GM19467 (cell line): ENCODE data around the gene HOOK2.
"Not testable (repeated sequence)": the region's sequence is repeated elsewhere in the genome, so short reads cannot be mapped to it uniquely, and the experiment has no call there.

Experiments
- ATAC-seq: cut with Tn5 transposase; IDR thresholded peaks from one replicate; pipeline ENCODE4 v1.9.1; 2021; ENCODE audit warnings: mild to moderate bottlenecking, moderate library complexity; ENCODE audit not compliant: unreplicated experiment

The HOOK2 gene, protein sequence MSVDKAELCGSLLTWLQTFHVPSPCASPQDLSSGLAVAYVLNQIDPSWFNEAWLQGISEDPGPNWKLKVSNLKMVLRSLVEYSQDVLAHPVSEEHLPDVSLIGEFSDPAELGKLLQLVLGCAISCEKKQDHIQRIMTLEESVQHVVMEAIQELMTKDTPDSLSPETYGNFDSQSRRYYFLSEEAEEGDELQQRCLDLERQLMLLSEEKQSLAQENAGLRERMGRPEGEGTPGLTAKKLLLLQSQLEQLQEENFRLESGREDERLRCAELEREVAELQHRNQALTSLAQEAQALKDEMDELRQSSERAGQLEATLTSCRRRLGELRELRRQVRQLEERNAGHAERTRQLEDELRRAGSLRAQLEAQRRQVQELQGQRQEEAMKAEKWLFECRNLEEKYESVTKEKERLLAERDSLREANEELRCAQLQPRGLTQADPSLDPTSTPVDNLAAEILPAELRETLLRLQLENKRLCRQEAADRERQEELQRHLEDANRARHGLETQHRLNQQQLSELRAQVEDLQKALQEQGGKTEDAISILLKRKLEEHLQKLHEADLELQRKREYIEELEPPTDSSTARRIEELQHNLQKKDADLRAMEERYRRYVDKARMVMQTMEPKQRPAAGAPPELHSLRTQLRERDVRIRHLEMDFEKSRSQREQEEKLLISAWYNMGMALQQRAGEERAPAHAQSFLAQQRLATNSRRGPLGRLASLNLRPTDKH

DNA sequence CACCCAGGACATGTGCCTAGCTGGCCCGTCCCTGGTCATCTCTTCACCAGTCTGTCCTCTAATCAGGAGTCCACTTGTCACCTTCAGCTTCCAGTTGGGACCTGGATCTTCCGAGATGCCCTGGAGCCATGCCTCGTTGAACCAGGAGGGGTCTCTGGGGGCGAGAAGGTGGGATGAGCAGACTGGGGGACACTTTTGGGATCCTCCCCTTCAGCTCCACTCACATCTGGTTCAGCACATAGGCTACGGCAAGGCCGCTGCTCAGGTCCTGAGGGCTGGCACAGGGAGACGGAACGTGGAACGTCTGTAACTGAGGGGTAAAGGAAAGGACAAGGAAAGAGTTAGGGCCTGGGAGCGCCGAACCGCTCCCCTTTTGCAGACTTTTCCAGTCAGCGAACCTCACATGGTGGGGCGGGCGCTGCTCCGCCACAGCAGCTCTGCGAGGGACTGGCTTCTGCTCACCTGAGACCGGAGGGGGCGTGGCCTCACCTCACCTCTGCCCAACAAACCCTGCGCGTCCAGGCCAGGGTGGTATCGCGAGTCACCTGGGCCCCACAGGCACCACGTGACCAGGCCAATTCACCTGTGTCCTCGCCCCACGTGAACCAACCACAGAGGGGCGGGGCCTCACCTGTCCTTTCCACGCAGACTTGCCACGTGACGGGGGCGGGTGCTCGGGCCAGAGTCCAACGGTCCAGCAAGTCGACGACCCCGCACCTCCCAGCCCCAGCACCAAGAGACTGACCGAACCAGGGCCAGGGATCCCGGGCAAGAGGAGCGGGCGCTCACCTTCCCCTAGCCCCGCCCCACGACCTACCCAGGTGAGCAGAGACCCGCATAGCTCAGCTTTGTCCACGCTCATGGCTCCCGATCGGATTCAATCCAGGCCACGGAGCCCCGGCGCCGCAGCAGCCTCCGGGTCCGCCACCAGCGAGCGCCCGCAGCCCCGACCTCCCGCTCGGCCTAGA lies at the start of gene HOOK2:
Gene HOOK2 (minus strand): TSS at position 965 of the 968 bp plus-strand sequence. CDS start 103 bp downstream, at position 862.
- ATAC-seq: no peak

DNA sequence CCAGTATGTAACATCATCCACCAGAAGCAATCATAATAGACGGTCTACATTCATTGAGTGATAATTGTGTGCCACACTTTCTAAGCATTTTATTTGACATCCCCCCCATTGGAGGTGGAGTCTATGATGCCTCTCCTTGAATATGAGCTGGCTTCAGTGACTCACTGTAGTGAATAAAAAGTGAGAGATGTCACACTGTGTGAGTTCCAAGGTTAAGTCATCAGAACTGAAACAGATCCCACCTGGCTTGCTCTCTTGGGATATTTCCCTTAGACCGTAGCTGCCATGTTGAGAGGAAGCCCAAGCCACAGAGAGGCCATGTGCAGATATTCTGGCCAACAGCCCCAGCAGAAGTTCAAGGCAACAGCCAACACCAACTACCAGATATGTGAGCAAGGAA lies 46.4 kb upstream of the HOOK2 start:
- ATAC-seq: no peak

DNA sequence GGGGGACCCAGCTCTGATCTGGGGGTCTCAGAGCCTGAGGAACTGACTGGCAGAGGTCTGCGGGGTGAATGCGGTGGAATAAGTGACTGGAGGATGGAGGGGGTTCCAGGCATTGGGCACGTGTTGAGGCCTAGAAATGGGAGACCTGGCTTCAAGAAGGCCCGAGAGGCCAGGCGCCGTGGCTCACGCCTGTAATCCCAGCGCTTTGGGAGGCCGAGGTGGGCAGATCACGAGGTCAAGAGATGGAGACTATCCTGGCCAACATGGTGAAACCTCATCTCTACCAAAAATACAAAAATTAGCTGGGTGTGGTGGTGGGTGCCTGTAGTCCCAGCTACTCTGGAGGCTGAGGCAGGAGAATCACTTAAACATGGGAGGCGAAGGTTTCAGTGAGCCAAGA lies 42.5 kb upstream of the HOOK2 start:
- ATAC-seq: not testable (repeated sequence)

DNA sequence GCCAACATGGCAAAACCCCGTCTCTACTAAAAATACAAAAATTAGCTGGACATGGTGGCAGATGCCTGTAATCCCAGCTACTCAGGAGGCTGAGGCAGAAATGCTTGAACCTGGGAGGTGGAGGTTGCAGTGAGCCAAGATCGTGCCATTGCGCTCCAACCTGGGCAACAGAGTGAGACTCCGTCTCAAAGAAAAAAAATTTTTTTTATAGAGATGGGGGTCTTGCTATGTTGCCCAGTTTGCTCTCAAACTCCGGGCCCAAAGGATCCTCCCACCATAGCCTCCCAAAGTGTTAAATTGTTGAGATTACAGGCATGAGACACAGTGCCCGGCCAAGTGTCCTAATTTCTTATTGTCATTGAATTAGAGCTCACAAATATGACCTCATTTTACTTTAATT lies 41.8 kb upstream of the HOOK2 start:
- ATAC-seq: not testable (repeated sequence)

DNA sequence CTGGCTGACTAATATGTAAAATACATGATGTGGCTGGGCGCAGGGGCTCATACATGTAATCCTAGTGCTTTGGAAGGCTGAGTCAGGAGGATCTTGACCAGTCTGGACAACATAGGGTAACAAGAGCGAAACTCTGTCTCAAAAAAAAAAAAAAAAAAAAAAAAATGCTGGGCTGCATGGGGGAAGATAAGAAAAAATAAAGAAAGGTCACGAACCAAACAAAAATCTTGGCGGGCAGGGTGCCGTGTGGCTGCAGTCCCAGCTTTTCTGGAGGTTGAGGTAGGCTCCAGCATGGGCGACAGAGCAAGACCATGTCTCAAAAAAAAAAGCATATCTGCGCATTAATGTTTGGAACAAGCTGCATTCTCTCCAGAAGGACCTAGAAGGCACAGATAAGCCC lies 39.7 kb upstream of the HOOK2 start:
- ATAC-seq: no peak

DNA sequence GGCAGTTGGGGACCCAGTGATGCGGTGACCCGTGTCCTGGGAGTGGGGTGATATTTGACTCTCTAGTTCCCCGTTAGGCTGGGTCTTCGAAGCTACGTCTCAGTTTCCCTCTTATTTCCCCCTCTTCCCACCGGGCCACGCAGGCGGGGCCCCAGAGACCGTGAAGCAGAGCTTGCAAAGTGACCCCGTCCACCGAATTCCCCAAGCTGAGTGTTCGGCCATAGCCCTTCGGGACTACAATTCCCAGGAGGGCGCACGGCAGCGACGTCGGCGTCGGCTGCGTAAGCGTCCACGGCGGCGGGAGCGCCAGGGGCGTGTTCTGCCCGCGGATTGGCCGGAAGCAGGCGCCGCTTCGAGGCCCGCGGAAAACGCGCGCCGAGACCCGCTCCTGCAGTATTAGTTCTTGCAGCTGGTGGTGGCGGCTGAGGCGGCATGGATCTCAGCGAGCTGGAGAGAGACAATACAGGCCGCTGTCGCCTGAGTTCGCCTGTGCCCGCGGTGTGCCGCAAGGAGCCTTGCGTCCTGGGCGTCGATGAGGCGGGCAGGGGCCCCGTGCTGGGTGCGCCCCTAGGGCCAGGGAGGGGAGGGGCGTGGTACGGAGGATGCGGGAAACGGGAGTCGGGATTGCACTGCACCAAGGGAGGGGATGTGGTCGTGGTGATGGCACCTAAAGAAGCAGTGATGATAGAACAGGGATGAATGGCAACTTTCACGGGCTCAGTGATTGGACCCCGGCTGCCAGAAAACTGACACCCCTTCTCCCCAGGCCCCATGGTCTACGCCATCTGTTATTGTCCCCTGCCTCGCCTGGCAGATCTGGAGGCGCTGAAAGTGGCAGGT lies 31.1 kb upstream of the HOOK2 start, which contains the start of gene RNASEH2A:
Gene RNASEH2A (plus strand): TSS at position 343 of the 840 bp plus-strand sequence. CDS start 90 bp downstream, at position 433.
- ATAC-seq: no peak

DNA sequence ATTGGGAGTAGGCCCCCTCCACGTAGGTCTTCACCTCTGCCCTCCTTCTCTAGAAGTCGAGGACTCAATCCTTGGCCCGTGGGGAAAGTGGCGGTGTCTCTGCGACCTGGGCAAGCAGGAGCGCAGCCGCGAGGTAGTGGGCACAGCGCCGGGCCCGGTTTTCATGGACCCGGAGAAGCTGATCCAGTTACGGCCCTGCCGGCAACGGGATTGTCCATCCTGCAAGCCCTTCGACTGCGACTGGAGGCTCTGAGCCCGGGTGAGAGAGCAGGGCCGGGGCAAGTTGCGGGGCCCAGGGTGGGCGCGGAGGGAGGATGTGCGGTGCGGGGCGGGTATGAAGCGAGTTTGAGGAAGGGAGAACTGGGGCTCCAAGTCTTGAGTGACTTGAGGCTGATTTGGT lies 28.7 kb upstream of the HOOK2 start:
- no peak for ATAC-seq

DNA sequence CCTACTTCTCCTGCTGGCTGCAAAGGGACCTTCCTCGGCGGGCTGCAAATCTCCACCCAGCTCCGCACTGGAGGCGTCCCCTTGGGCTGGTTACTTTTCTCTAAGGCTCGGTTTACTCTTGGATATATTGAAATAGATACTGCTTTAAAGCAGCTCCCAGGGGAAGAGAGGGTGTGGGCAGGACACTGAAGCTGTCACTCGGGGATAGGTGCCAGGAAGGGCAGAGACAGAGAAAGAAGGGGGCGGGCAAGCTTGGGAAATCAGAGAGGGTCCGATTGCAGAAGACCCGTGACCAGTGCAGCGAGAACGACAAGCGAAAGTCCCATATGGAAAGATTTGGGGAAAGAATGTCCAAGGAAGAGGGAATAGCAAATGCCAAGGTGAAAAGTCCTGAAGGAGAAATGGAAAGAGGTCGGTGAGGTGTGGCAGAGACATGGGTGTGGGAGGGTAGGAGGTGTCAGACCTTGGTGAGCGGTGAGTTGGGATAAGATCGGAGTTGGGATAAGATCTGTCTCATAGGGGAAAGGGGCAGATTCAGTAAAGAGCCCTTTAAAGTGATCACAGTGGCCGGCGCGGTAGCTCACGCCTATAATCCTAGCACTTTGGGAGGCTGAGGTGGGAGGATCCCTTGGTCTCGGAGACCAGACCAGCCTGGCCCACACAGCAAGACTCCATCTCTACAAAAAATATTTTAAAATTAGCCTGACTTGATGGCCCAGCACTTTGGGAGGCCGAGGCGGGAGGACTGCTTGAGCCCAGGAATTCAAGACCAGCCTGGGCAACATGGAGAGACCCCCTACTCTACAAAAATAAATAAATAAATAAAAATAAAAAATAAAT lies 27.1 kb upstream of the HOOK2 start:
- ATAC-seq: no peak

DNA sequence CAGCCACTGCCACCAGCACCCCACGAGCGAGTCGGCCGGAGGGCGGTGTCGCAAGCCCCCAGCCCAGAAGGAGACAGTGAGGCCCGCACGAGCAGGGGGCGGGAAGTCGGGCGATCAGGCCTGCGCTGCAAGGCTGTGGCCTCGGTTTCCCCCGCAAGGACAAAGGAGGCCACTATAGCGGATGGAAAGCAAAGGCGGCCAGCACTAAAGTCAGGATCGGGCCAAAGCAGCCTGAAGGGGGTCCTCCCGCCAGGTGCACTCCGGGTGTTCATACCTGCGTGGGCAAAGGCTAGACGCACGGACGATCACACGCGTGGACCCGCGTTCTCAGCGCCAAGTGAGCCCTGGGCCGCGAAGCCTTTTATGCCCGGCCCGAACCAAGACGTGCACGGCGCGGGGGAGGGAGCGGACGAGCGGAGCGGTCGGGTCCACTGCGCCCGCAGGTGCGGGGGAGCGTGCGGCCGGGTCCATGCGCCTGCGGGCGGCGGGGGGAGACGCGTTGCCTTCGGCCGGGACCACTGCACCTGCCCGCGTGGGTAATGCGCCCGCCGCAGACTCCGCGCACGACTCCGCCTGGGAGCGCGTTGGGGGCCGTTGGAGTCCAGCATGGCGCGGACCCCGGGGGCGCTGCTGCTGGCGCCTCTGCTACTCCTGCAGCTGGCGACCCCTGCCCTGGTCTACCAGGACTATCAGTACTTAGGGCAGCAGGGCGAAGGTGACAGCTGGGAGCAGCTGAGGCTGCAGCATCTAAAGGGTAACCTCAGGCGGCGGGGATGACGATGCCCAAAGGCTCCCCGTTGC lies 26.3 kb upstream of the HOOK2 start, which contains the start of the genes PRDX2 and THSD8:
Gene PRDX2 (minus strand): TSS at position 335 of the 801 bp plus-strand sequence. CDS start 539 bp downstream, outside the sequence.
Gene THSD8 (plus strand): TSS at position 604 of the 801 bp plus-strand sequence. CDS start 3 bp downstream, at position 607.
- no peak for ATAC-seq

DNA sequence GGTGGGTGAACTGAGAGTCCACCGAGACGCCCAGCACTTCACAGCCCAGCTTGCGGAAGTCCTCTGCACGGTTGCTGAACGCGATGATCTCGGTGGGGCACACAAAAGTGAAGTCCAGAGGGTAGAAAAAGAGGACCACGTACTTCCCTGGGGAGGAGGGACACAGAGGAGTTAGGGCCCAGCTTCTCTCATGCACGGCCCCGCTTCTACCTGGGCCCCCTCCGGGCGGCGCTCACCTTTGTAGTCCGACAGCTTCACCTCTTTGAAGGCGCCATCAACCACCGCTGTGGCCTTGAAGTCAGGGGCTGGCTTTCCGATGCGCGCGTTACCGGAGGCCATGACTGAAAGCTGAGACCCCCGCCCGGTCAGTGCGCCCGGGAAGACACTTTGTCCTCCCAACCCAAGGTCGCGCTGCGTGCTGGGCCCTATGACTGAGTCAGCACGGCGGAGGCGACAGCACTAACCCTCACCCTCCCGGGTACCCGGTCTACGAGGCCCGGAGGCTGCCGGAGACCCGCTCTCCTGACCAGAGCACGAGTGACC lies 25.6 kb upstream of the HOOK2 start:
- ATAC-seq: no peak

DNA sequence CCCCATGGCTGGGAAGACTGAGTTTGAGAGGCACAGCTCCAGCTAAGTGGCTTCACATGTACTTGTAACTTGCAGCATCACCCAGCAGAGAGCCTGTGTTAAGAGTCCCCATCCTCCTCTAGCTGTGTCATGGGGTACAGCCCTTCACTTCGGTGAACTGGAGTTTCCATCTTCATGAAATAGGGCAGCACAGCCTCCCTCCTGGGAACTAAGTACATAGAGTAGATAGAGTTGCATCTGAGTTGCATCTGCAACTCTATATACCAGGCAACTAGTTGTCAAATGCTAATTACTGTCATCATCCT lies 25.1 kb upstream of the HOOK2 start:
- no peak for ATAC-seq

DNA sequence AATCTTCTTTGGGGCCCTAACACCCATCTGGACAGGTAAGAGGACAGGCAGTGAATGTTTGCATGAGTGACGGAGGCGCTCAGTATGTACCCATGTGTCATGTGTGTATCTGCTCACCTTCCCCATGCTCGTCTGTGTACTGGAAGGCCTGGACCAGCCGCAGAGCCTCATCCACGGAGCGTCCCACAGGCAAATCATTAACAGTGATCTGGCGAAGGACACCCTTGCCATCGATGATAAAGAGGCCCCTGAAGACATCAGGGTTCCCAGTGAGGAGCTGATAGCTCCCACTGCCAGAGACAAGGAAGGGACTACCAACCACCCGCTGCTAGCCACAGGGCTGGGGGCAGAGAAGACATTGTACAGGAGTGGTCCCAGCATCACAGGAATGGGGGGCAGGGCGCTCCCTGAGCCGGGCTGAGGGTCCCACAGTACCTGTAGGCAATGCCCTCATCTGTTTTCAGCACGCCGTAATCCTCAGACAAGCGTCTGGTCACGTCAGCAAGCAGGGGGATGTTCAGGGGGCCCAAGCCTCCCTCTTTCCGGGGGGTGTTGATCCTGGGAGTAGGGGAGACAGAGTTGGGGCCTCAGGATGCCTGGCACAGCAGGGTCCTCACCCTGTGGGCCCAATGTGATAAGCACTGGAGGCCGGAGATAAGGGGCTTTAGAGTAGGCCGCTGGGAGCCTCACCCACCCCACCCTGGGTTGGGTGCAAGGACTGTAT lies 24.6 kb upstream of the HOOK2 start:
- no peak for ATAC-seq

DNA sequence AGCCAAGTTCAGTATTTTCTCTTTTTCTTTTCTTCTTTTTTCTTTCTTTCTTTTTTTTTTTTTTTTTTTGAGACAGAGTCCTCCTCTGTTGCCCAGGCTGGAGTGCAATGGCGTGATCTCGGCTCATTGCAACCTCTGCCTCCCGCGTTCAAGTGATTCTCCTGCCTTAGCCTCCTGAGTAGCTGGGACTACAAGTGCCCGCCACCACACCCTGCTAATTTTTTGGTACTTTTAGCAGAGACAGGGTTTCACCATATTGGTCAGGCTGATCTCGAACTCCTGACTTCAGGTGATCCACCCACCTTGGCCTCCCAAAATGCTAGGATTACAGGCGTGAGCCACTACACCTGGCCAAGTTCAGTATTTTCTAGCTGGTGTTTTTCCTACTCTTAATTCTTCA lies 22.3 kb upstream of the HOOK2 start:
- not testable (repeated sequence) for ATAC-seq

DNA sequence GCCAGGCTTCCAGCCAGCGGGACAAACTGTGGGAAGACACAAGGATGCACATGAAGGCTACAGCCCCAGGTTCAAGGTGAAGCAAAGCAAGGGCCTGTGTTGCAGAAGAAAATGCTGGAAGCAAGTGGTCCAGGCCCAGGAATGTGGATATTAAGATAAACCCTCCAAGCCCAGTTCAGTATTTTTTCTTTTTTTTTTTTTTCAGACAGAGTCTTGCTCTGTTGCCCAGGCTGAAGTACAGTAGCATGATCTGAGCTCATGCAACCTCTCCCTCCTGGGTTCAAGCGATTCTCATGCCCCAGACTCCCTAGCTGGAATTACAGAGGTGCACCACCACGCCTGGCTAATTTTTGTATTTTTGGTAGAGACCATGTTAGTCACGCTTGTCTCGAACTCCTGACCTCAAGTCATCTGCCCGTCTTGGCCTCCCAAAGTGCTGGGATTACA lies 21.8 kb upstream of the HOOK2 start:
- ATAC-seq: no peak

DNA sequence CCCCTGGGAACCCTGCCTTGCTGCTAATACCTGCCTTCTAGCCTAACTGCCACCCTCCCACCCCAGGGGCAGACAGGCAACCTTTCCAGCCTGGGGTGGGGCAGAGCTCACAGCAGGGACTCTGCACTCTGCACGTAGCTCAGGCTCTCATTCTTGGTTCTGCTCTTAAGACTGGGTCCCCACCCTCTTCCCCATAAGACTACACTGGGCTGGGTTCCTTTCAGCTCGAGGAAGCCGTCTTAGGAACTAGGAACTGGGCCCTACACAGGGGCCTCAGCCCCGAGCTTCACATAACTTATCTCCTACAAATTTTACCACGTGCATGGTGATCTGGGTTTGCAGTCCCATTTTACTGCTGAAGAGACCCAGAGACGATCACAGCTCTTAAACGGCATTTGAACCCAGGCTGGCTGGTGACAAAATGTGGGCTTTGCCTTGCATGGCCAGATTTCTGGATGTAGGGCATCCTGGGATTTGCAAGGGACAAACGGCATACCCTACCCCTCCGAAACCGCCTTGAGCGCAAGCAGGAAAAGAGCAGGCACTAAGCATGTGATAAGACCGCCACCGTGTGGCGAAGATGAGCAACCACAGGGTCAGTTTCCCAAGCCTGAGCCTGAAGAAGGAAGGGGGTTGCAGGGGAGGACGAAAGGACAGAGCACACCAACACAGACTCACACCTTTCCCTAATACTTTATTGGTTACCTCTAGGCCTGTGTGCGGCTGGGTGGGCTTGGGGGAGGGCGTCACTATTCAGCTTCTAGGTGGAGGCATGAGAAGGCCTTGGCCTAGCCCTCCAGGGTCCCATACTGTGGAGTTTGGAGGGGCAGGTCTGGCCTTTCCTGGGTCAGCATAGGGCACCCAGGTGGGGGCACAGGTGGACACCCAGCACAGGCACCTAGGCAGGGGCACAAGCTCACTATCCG lies 21.1 kb upstream of the HOOK2 start:
- ATAC-seq: no peak

DNA sequence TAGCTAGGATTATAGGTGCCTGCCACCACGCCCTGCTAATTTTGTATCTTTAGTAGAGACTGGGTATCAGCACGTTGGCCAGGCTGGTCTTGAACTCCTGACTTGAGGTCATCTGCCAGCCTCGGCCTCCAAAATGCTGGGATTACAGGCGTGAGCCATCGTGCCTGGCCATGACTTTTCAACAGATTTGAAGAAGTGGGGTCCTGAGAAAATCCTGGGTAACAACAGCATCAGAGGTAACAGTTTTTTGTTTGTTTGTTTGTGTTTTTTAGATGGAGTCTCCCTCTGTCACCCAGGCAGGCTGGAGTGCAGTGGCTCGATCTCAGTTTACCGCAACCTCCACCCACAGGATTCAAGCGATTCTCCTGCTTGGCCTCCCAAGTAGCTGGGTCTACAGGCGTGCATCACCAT lies 19.6 kb upstream of the HOOK2 start:
- no peak for ATAC-seq
